HEK293 (cell line): ENCODE measurements around the gene GPX3.

Experiments
- BCL11A ChIP-seq: fragments of 450-650 bp; formaldehyde crosslinking; IDR thresholded peaks from 2 replicates; pipeline ENCODE4 v1.5.1; 2016; ENCODE audit warnings: low read depth, missing biosample characterization, missing genetic modification characterization
- CTCF ChIP-seq: fragments of 450-650 bp; formaldehyde crosslinking; IDR thresholded peaks from 2 replicates; pipeline ENCODE4 v1.5.1; 2016; ENCODE audit warnings: missing biosample characterization, missing genetic modification characterization
- ZBTB7A ChIP-seq: fragments of 450-650 bp; formaldehyde crosslinking; IDR thresholded peaks from 2 replicates; pipeline ENCODE4 v1.5.1; 2016; ENCODE audit warnings: low read depth, missing biosample characterization, missing genetic modification characterization
- ZFHX2 ChIP-seq: fragments of 450-650 bp; formaldehyde crosslinking; conservative IDR thresholded peaks from 2 replicates; pipeline ENCODE4 v1.5.1; 2016; ENCODE audit warnings: missing biosample characterization, missing genetic modification characterization
- ZNF292 ChIP-seq: fragments of 450-650 bp; formaldehyde crosslinking; IDR thresholded peaks from 2 replicates; pipeline ENCODE4 v1.5.1; 2016; ENCODE audit warnings: low read depth, missing biosample characterization, missing genetic modification characterization, borderline replicate concordance
- ZNF37A ChIP-seq: fragments of 450-650 bp; IDR thresholded peaks from 2 replicates; pipeline ENCODE4 v1.5.1; 2018; ENCODE audit warnings: missing biosample characterization, missing genetic modification characterization
- ZNF394 ChIP-seq: fragments of 450-650 bp; formaldehyde crosslinking; IDR thresholded peaks from 2 replicates; pipeline ENCODE4 v1.5.1; 2016; ENCODE audit warnings: missing biosample characterization, missing genetic modification characterization, mild to moderate bottlenecking, moderate library complexity, borderline replicate concordance
- ZNF660 ChIP-seq: fragments of 450-650 bp; IDR thresholded peaks from 2 replicates; pipeline ENCODE4 v1.5.1; 2018; ENCODE audit warnings: missing biosample characterization, mild to moderate bottlenecking, missing genetic modification characterization
- ZNF747 ChIP-seq: fragments of 450-650 bp; formaldehyde crosslinking; IDR thresholded peaks from 2 replicates; pipeline ENCODE4 v1.5.1; 2016; ENCODE audit warnings: missing biosample characterization, missing genetic modification characterization
- ZNF785 ChIP-seq: fragments of 450-650 bp; formaldehyde crosslinking; IDR thresholded peaks from 2 replicates; pipeline ENCODE4 v1.5.1; 2016; ENCODE audit warnings: missing biosample characterization, missing genetic modification characterization

- TF ChIP-seq ZNF394 (no peak), ZNF37A (tag by site-specific recombination) (no peak), CTCF (no peak), ZNF292 (tag by site-specific recombination) (no peak), ZBTB7A (no peak), ZFHX2 (no peak), ZNF785 (tag by site-specific recombination) (no peak), ZNF660 (no peak), ZNF747 (tag by site-specific recombination) (no peak), BCL11A (tag by site-specific recombination) (no peak)
These were observed 13.6 kb upstream of the GPX3 start for GRCh38 chr5:151006704-151007334.
